Measurements from ENCODE around the gene ACER2. TPM values are rescaled to one million over a fixed set of nuclear protein-coding genes. Genes with fewer than 3 reads are reported as not detected.
"Not testable (repeated sequence)": the region's sequence is repeated elsewhere in the genome, so short reads cannot be mapped to it uniquely, and the experiment has no call there.

Gene ACER2
- total and polyA plus RNA-seq, 11 donors, result 0.95 to 4.5 (median 3.7) TPM

- no peaks in the 10 kb centered on the region for H3K9me3 ChIP-seq
- H3K27ac ChIP-seq, result no peak overlapping the region
- TF ChIP-seq POLR2A (IDR thresholded peaks at IDR 0.05), result no peak
- TF ChIP-seq, protein P1, sequence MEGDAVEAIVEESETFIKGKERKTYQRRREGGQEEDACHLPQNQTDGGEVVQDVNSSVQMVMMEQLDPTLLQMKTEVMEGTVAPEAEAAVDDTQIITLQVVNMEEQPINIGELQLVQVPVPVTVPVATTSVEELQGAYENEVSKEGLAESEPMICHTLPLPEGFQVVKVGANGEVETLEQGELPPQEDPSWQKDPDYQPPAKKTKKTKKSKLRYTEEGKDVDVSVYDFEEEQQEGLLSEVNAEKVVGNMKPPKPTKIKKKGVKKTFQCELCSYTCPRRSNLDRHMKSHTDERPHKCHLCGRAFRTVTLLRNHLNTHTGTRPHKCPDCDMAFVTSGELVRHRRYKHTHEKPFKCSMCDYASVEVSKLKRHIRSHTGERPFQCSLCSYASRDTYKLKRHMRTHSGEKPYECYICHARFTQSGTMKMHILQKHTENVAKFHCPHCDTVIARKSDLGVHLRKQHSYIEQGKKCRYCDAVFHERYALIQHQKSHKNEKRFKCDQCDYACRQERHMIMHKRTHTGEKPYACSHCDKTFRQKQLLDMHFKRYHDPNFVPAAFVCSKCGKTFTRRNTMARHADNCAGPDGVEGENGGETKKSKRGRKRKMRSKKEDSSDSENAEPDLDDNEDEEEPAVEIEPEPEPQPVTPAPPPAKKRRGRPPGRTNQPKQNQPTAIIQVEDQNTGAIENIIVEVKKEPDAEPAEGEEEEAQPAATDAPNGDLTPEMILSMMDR (IDR thresholded peaks at IDR 0.05), result no peak
- no peak for ATAC-seq
- intact Hi-C loops (cut with DNase I), result loop anchor here in 1 of 10 donors (10.0 kb wide), 1 partner anchor 283 kb away; the partner anchor contains the start of gene HAUS6
- H3K4me3 ChIP-seq, result no peak overlapping the region
- H3K4me1 ChIP-seq, result no peaks in the 10 kb centered on the region
- H3K27me3 ChIP-seq, result no peaks in the 10 kb centered on the region
- H3K36me3 ChIP-seq, result no peaks in the 10 kb centered on the region
- no peak for DNase-seq
- WGBS, 4 donors, result 55 to 84% (median 66%) methylated on average over 2 of the region's 2 CpGs
These were observed 21.5 kb upstream of the ACER2 start for GRCh38 chr9:19387317-19387716.

DNA sequence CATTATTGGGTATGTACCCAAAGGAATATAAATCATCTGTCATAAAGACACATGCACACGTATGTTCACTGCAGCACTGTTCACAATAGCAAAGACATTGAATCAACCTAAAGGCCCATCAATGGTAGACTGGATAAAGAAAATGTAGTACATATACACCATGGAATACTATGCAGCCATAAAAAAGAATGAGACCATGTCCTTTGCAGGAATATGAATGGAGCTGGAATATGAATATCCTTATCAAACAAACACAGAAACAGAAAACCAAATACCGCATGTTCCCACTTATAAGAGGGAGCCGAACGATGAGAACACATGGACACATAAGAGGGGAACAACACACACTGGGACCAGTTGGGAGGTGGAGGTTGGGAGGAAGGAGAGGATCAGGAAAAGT is 19.3 kb upstream of the ACER2 start:
- H3K27ac ChIP-seq, H3K27me3 ChIP-seq, H3K36me3 ChIP-seq, DNase-seq, H3K4me3 ChIP-seq, H3K4me1 ChIP-seq, ATAC-seq, H3K9me3 ChIP-seq: not testable (repeated sequence)
- 95 to 98% (median 98%) methylated on average over 4 of the region's 4 CpGs for WGBS, 4 donors
- intact Hi-C loops (cut with DNase I), result loop anchor here in 1 of 10 donors (10.0 kb wide), 1 partner anchor 285 kb away; the partner anchor contains the start of gene HAUS6

DNA sequence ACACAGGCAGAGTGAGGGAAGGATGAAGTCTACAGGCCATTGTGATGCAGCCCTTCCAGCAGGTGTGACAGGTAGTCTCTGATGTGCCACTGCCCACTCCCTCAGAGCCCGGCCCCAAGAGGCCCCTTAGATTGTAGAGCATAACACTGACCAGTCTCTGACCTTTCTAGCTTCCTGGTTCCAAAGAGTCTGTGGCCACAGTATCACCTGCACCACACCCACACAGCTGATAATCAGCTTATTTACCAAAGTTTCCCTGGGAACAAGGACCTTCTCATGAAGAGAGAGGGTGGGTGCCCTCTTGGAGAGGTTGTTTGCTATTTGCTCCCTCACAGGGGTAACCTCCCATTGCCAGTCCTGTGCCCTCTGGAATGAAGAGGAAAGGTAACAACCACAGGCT is 11.0 kb upstream of the ACER2 start:
- H3K27me3 ChIP-seq, result no peaks in the 10 kb centered on the region
- no peak overlapping the region for H3K27ac ChIP-seq
- TF ChIP-seq POLR2A (IDR thresholded peaks at IDR 0.05), result no peak
- TF ChIP-seq, protein P1 (IDR thresholded peaks at IDR 0.05), result no peak
- no peak overlapping the region for H3K4me3 ChIP-seq
- peaks cover 0 to 8% (median 0%) of the 10 kb centered on the region in 12 donors for H3K9me3 ChIP-seq
- ATAC-seq (no peak), DNase-seq (no peak)
- H3K4me1 ChIP-seq, result no peaks in the 10 kb centered on the region
- no peaks in the 10 kb centered on the region for H3K36me3 ChIP-seq
- intact Hi-C loops (cut with DNase I), result loop anchor here in 1 of 10 donors (5.0 kb wide), 1 partner anchor 49 kb away; no protein-coding TSS in a partner anchor
- WGBS, 4 donors, result 54 to 69% (median 63%) methylated on average over 1 of the region's 1 CpG

DNA sequence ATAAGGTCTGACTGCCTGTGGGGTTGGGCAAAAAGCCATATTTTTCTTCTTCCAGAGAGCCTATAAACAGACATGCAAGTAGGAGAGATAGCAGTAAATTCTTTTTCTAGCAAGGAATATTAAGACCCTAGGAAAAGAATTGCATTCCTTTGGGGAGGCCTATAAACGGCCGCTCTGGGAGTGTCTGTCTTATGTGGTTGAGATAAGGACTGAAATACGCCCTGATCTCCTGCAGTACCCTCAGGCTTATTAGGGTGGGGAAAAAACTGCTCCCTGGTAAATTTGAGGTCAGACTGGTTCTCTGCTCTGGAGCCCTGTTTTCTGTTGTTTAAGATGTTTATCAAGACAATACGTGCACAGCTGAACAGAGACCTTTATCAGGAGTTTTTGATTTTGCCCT is 5.6 kb upstream of the ACER2 start:
- H3K4me1 ChIP-seq; H3K36me3 ChIP-seq; H3K4me3 ChIP-seq; H3K27me3 ChIP-seq; intact Hi-C loops (cut with DNase I); DNase-seq; ATAC-seq; H3K27ac ChIP-seq: not testable (repeated sequence)
- H3K9me3 ChIP-seq, result peaks cover 0 to 19% (median 0%) of the 10 kb centered on the region in 12 donors
- 78 to 86% (median 84%) methylated on average over 4 of the region's 4 CpGs for WGBS, 4 donors

- no peaks in the 10 kb centered on the region for H3K27me3 ChIP-seq
- no peak for ATAC-seq
- H3K4me3 ChIP-seq, result no peak overlapping the region
- peaks cover 0 to 12% (median 6%) of the 10 kb centered on the region in 12 donors for H3K4me1 ChIP-seq
- 66 to 74% (median 69%) methylated on average over 4 of the region's 4 CpGs for WGBS, 4 donors
- no peaks in the 10 kb centered on the region for H3K36me3 ChIP-seq
- H3K27ac ChIP-seq, result peak overlapping the region in 1 of 12 donors; percentile 11
- intact Hi-C loops (cut with DNase I), result no loop called here
- H3K9me3 ChIP-seq, result peaks cover 0 to 19% (median 0%) of the 10 kb centered on the region in 12 donors
- TF ChIP-seq, protein P1 (IDR thresholded peaks at IDR 0.05), result no peak
- no peak for TF ChIP-seq POLR2A (IDR thresholded peaks at IDR 0.05)
- no peak for DNase-seq
These were observed 4.3 kb upstream of the ACER2 start for GRCh38 chr9:19404283-19405075.
